GM21723 (cell line): ENCODE measurements around the gene NR2E1.

ENCODE experiments used
- ATAC-seq: cut with Tn5 transposase; IDR thresholded peaks from one replicate; pipeline ENCODE4 v1.9.1; 2021; ENCODE audit warnings: mild to moderate bottlenecking, moderate library complexity; ENCODE audit not compliant: unreplicated experiment

The NR2E1 gene

GRCh38 chr6:108170332-108171290 lies 4.8 kb downstream of the NR2E1 start:
- ATAC-seq: no peak

GRCh38 chr6:108171291-108171917 lies 5.6 kb downstream of the NR2E1 start:
- ATAC-seq: no peak

GRCh38 chr6:108171918-108172516 lies 6.2 kb downstream of the NR2E1 start:
- ATAC-seq: no peak

- no peak for ATAC-seq
These were observed 8.8 kb downstream of the NR2E1 start for GRCh38 chr6:108174371-108175175.

GRCh38 chr6:108175176-108175591 lies 9.4 kb downstream of the NR2E1 start:
- no peak for ATAC-seq

- no peak for ATAC-seq
These were observed 9.9 kb downstream of the NR2E1 start for GRCh38 chr6:108175592-108176279.

- no peak for ATAC-seq
These were observed 10.7 kb downstream of the NR2E1 start for GRCh38 chr6:108176281-108177089.

GRCh38 chr6:108179741-108180140 lies 13.9 kb downstream of the NR2E1 start:
- ATAC-seq: no peak

- ATAC-seq: no peak
These were observed 14.4 kb downstream of the NR2E1 start for GRCh38 chr6:108180266-108180665.

GRCh38 chr6:108180776-108181175 lies 15.0 kb downstream of the NR2E1 start:
- ATAC-seq: no peak

- ATAC-seq: no peak
These were observed 20.4 kb downstream of the NR2E1 start for GRCh38 chr6:108186226-108186625.

- ATAC-seq: no peak
These were observed 21.7 kb downstream of the NR2E1 start for GRCh38 chr6:108187519-108187918.

GRCh38 chr6:108193131-108193530 lies 27.3 kb downstream of the NR2E1 start:
- ATAC-seq: no peak

- no peak for ATAC-seq
These were observed 28.0 kb downstream of the NR2E1 start for GRCh38 chr6:108193835-108194234.

GRCh38 chr6:108194503-108194902 lies 28.7 kb downstream of the NR2E1 start:
- ATAC-seq: no peak

GRCh38 chr6:108195209-108195608 lies 29.4 kb downstream of the NR2E1 start:
- ATAC-seq: no peak

GRCh38 chr6:108198761-108199498 lies 33.1 kb downstream of the NR2E1 start:
- ATAC-seq: no peak

- ATAC-seq: no peak
These were observed 34.4 kb downstream of the NR2E1 start for GRCh38 chr6:108200186-108200585.

- no peak for ATAC-seq
These were observed 34.8 kb downstream of the NR2E1 start for GRCh38 chr6:108200631-108201030.
